ENCODE results near the gene AMIGO1. TPM values are rescaled to one million over a fixed set of nuclear protein-coding genes. Genes with fewer than 3 reads are reported as not detected.

Gene AMIGO1
- total RNA-seq, 2 experiments from 2014 or later: 1.8 to 2.0 TPM

DNA sequence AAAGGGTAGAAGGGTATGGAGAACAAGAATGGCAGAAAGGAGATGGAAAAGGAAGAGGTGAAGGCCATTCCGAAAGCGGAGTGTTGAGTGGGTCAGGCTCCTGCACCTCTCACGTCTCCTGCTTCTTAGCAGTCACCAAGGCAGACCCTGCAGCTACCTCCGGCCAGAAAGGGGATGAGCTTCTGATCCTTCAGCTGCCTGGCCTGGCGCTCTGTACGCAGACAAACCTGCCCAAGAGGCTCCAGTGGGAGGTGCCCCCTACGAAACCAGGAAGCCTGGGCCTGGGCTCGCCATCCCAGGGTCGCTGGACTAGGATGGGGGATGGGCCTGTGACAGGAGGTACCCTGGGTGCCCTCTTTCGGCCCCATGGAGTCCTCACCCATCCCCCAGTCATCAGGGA is 33.1 kb upstream of the AMIGO1 start:
- intact Hi-C loops (cut with DNase I, micrococcal nuclease): no loop called here
- Mint-ChIP-seq H3K36me3 (ENCODE audit: low read depth) (no peaks in the 10 kb centered on the region), H3K27ac (no peak overlapping the region), H3K9me3 (ENCODE audit: low read depth) (no peaks in the 10 kb centered on the region), H3K27me3 (no peaks in the 10 kb centered on the region), H3K4me3 (no peak overlapping the region), H3K4me1 (peaks cover 16% of the 10 kb centered on the region)
- ChIA-PET POLR2A (no interaction called here), CTCF (interaction anchor here (0.8 to 21.9 kb wide), 4 partner anchors 10 to 337 kb away, joined by 4 to 864 read pairs (median 108); partner anchors contain the start of genes AMIGO1 and CYB561D1)
- ATAC-seq: no peak
- no peak for DNase-seq

DNA sequence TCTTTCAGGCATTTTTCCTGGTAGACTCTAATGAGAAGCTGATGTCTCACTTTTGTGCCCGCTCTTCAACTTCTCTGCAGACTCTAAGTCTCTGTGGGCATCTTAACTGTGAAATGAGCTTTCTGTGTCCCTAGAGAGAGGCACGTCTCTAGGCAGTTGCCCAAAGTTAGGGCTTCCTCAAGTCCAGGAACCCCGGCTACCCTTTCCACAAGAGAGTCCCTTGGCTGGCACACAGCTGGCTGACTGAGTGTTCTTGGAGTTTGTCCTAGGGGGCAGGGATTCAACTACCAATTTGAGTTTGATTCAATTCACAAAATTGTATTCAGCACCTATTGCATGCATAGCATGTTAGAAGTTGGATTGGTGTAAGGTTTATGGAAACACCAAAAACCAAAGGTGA is 31.6 kb upstream of the AMIGO1 start:
- no peak overlapping the region for H3K4me3 Mint-ChIP-seq
- DNase-seq: no peak
- H3K36me3 Mint-ChIP-seq (ENCODE audit: low read depth): no peaks in the 10 kb centered on the region
- peaks cover under 1% of the 10 kb centered on the region for H3K4me1 Mint-ChIP-seq
- POLR2A ChIA-PET: no interaction called here
- ATAC-seq: no peak
- intact Hi-C loops (cut with DNase I, micrococcal nuclease): no loop called here
- no peaks in the 10 kb centered on the region for H3K9me3 Mint-ChIP-seq (ENCODE audit: low read depth)
- CTCF ChIA-PET: interaction anchor here (0.6 to 21.9 kb wide), 8 partner anchors 9 to 443 kb away, joined by 3 to 864 read pairs (median 3); partner anchors contain the start of genes AHCYL1, AMIGO1 and CYB561D1
- H3K27ac Mint-ChIP-seq: no peak overlapping the region
- no peaks in the 10 kb centered on the region for H3K27me3 Mint-ChIP-seq

DNA sequence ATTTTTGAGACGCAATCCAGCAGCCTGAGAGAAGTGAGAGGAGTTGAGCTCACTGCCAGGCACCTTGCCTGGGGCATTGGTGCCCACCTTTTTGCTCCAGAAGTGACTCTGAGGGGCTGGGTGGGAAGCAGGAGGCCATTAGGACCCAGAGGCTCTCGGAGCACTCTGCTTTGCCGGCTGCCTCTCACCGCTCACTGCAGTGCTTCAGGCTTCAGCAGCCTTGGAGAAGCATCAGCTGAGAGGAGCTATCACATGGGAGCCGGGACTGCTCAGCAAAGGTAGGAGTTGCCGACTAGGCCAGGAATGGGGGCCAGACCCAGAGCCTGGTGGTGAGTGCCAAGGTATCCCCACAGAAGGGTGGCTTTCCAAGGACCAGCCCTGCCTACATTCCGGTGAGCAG is 30.1 kb upstream of the AMIGO1 start, which contains the start of gene GPR61:
Gene GPR61, plus strand, starts transcription at position 197 of the 400 bp plus-strand sequence. CDS start 3,151 bp downstream, outside the sequence.
- H3K27me3 Mint-ChIP-seq: no peaks in the 10 kb centered on the region
- no peaks in the 10 kb centered on the region for H3K9me3 Mint-ChIP-seq (ENCODE audit: low read depth)
- POLR2A ChIA-PET: no interaction called here
- intact Hi-C loops (cut with DNase I, micrococcal nuclease): no loop called here
- H3K27ac Mint-ChIP-seq: no peak within 1 kb of the TSS
- H3K4me1 Mint-ChIP-seq: no peaks in the 10 kb centered on the region
- DNase-seq (no peak), ATAC-seq (no peak)
- H3K36me3 Mint-ChIP-seq (ENCODE audit: low read depth): no peaks in the 10 kb centered on the region
- no peak within 1 kb of the TSS for H3K4me3 Mint-ChIP-seq
- CTCF ChIA-PET: interaction anchor here (0.6 to 21.9 kb wide), 7 partner anchors 7 to 237 kb away, joined by 3 to 864 read pairs (median 3); partner anchors contain the start of genes AMIGO1 and CYB561D1

DNA sequence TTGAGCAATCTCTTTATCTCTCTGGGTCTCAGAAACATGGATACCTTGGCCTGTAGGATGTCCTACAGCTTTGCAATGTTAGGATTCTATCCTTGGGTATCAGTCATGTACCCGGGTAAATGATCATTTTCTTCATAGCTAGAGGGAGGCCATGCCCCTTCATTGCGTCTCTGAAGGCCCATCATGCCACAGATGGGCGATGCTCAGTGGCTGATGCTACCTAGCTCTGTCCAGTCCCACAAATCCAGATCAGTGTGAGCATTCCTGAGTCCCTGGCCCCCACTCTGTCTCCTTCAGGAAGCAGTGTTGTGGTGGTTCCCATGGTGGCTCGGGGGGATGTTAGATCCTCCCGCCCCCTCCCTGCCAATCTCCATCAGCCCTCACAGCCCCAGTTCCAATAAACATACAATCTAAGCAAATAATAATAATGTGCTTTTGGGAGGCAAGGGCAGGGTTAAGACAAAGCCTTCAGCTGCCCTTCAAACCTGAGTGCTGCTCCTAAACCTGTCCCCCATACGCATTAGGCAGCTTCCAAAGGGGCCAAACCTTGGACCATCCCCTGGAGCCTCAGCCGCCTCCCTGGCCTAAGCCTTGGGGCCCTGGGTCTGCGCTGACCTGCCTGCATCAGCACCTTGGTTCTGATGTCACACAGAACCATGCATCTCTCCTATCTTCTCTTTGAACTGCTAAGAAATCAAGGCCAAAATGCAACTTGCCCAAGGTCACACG is 29.5 kb upstream of the AMIGO1 start:
- Mint-ChIP-seq H3K9me3 (ENCODE audit: low read depth) (no peaks in the 10 kb centered on the region), H3K4me3 (no peak overlapping the region), H3K4me1 (no peaks in the 10 kb centered on the region), H3K27me3 (no peaks in the 10 kb centered on the region), H3K27ac (no peak overlapping the region), H3K36me3 (ENCODE audit: low read depth) (no peaks in the 10 kb centered on the region)
- ChIA-PET POLR2A (no interaction called here), CTCF (interaction anchor here (0.7 to 21.9 kb wide), 9 partner anchors 7 to 149 kb away, joined by 3 to 864 read pairs (median 3); partner anchors contain the start of genes AMIGO1, ATXN7L2, CYB561D1 and GNAI3)
- ATAC-seq (no peak), DNase-seq (no peak)
- intact Hi-C loops (cut with DNase I, micrococcal nuclease): no loop called here

DNA sequence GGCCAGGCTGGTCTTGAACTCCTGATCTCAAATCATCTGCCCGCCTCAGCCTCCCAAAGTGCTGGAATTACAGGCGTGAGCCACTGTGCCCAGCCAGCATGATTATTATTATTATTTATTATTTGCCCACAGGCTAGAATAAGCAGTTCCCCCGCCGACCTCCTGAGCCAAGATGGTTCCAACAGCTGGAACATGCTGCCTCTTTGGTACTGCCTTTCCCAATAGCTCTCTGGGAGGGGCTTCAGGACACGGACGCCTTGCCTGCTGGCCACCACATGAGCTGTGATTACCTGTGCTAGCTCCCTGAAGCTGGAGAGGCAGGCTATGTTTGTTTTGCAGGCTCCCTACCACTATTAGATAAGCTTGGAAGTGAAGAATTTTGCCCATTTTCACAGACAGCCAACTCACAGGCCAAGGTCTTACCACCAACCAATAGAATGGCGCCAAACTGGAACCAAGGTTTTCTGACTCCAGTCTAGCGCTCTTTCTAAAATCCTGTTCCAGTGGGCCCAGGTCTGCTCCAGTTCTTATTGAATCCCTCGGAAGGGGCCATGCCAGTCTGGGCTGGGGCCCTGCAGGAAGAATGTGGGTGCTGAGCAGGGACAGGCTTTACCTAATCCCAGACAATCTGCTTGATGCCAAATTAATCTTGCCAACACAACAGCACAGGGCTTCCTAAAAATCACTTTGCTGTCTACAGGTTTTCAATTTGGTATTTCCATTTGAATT is 28.1 kb upstream of the AMIGO1 start:
- ATAC-seq: no peak
- Mint-ChIP-seq H3K4me3 (no peak overlapping the region), H3K27ac (no peak overlapping the region), H3K27me3 (no peaks in the 10 kb centered on the region), H3K36me3 (ENCODE audit: low read depth) (no peaks in the 10 kb centered on the region), H3K4me1 (peaks cover 2% of the 10 kb centered on the region), H3K9me3 (ENCODE audit: low read depth) (no peaks in the 10 kb centered on the region)
- intact Hi-C loops (cut with DNase I, micrococcal nuclease): no loop called here
- POLR2A ChIA-PET: interaction anchor here (0.7 kb wide), 1 partner anchor 112 kb away, joined by 3 read pairs; no protein-coding TSS in a partner anchor
- DNase-seq: no peak
- CTCF ChIA-PET: interaction anchor here (0.8 to 21.9 kb wide), 6 partner anchors 8 to 139 kb away, joined by 3 to 864 read pairs (median 4); partner anchors contain the start of genes AMIGO1, ATXN7L2 and CYB561D1

DNA sequence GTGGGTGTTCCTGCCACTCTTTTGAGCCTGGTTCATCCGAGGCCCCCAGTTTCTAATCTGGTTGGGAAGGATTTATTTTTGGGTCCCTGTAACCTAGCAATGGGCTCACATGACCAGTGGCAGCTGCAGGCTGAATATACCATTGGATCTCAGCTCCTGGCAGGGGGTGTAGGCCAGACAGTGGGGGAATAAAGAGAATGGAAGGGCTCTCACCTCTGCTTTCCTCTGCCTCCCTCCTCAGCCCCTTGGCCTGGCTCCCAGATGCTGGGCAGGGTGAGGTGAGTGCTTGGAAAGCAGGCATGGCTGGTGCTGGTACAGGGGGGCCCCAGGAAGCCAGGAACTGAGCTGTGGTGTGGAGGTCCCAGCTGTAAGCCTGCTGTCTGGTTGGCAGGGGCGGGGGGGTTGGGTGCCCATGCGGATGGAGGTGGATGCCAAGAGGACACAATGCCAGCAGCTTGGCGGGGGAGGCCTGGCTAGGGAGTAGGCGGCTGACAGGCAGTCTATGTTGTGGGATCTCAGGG is 26.5 kb upstream of the AMIGO1 start:
- DNase-seq (no peak), ATAC-seq (no peak)
- H3K4me3 Mint-ChIP-seq: no peak overlapping the region
- intact Hi-C loops (cut with DNase I, micrococcal nuclease): no loop called here
- peaks cover 18% of the 10 kb centered on the region for H3K4me1 Mint-ChIP-seq
- no peaks in the 10 kb centered on the region for H3K27me3 Mint-ChIP-seq
- POLR2A ChIA-PET: no interaction called here
- CTCF ChIA-PET: interaction anchor here (0.6 to 21.9 kb wide), 4 partner anchors 10 to 72 kb away, joined by 3 to 864 read pairs (median 9); partner anchors contain the start of genes AMIGO1 and CYB561D1
- no peak overlapping the region for H3K27ac Mint-ChIP-seq
- no peaks in the 10 kb centered on the region for H3K9me3 Mint-ChIP-seq (ENCODE audit: low read depth)
- H3K36me3 Mint-ChIP-seq (ENCODE audit: low read depth): no peaks in the 10 kb centered on the region

DNA sequence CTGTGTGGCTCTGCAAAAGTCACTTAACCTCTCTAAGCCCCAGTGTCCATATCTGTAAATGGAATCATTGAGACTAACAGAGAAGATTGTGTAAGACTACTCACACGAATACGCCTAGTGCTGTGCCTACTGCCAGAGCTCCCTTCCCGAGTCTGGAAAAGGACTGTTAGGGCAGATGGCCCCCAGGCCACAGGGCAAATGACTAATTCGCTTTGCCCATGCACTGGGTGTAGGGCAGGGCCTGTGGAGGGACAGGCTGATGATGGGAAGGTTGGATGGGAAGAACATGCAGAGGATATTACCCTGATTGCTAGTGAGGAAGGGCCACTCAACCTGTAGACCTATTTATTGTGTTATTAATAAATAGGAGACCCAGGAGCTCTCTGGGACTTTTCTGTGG is 26.0 kb upstream of the AMIGO1 start:
- POLR2A ChIA-PET: interaction anchor here (0.8 kb wide), 1 partner anchor 39 kb away, joined by 3 read pairs; no protein-coding TSS in a partner anchor
- H3K27me3 Mint-ChIP-seq: no peaks in the 10 kb centered on the region
- intact Hi-C loops (cut with DNase I, micrococcal nuclease): no loop called here
- CTCF ChIA-PET: interaction anchor here (0.8 to 21.9 kb wide), 5 partner anchors 10 to 105 kb away, joined by 4 to 864 read pairs (median 15); partner anchors contain the start of genes AMIGO1, CYB561D1 and GNAI3
- DNase-seq (no peak), ATAC-seq (no peak)
- no peak overlapping the region for H3K27ac Mint-ChIP-seq
- peaks cover 22% of the 10 kb centered on the region for H3K4me1 Mint-ChIP-seq
- H3K4me3 Mint-ChIP-seq: no peak overlapping the region
- no peaks in the 10 kb centered on the region for H3K36me3 Mint-ChIP-seq (ENCODE audit: low read depth)
- H3K9me3 Mint-ChIP-seq (ENCODE audit: low read depth): no peaks in the 10 kb centered on the region

DNA sequence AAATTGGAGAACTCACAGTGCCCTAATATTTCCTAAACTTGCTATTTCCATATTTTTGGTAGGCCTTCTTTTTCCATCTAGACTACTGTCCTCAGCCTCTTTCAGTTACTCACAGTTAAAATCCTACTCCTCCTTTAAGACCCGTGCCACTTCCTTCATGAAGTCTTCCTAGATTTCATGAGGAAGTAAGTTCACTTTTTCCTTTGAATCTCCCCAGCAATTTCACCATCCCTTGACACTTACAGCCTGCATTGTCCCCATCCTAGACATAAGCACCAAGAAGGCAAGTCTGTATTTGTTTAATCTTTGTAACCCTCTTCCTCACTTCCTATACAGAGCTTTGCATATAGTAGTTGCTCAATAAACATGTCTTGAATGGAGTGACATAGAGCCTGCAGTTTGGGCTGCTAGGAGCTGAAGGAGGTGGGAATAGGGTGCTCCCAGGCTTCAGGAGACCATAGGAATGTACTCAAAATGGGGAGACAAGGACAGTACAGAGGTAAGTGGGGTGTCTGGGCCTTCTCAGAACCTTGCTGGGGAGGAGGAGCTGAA is 24.9 kb upstream of the AMIGO1 start:
- ATAC-seq (no peak), DNase-seq (no peak)
- no peaks in the 10 kb centered on the region for H3K27me3 Mint-ChIP-seq
- CTCF ChIA-PET: interaction anchor here (0.6 to 21.9 kb wide), 11 partner anchors 11 to 257 kb away, joined by 3 to 864 read pairs (median 5); partner anchors contain the start of genes AMIGO1, CYB561D1 and GNAI3
- POLR2A ChIA-PET: interaction anchor here (0.8 kb wide), 1 partner anchor 38 kb away, joined by 3 read pairs; no protein-coding TSS in a partner anchor
- intact Hi-C loops (cut with DNase I, micrococcal nuclease): no loop called here
- no peaks in the 10 kb centered on the region for H3K9me3 Mint-ChIP-seq (ENCODE audit: low read depth)
- H3K27ac Mint-ChIP-seq: no peak overlapping the region
- no peaks in the 10 kb centered on the region for H3K36me3 Mint-ChIP-seq (ENCODE audit: low read depth)
- H3K4me1 Mint-ChIP-seq: peaks cover 22% of the 10 kb centered on the region
- H3K4me3 Mint-ChIP-seq: no peak overlapping the region

DNA sequence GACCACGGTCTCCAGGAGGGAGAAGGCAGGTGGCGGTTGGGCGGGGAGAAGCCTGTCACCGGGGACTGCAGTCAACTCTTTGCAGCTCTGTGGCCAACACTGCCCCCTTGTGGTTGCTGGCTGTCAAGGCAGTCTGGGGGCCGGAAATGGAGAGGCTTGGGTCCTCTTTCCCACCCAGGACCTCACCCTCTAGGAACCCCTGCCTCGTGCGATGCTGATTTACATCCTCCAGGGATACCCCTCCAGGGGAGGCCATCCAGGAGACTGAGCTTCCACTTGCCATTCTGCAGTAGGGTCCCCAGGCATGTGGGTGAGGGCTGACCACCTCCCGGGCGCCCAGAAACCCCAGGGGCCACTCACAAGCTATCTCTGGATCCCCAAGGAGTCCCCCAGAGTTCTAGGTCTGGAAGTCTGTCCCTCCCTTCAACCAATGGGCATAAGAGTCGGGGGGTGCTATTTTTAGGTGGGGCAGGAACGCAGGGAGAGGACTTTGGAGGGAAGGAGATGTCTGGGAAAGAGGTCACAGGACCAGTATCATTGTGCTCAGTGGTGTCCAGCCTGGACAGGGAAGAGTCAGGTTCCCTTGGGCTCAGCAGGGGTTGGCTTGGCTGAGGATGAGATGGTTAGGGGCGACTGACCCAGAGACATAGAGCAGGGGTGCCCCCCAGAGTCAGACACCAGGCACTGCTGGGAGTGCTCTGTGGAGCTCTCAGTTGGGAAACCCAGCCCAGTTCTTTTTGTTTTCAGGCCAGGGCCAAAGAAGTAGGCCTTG is 23.0 kb upstream of the AMIGO1 start:
- Mint-ChIP-seq H3K4me1 (peaks cover 22% of the 10 kb centered on the region), H3K27me3 (no peaks in the 10 kb centered on the region), H3K36me3 (ENCODE audit: low read depth) (no peaks in the 10 kb centered on the region), H3K4me3 (peak overlapping the region; percentile 15), H3K27ac (peak overlapping the region; percentile 71), H3K9me3 (ENCODE audit: low read depth) (no peaks in the 10 kb centered on the region)
- intact Hi-C loops (cut with DNase I, micrococcal nuclease): loop anchor here (1.0 to 2.0 kb wide), 13 partner anchors 34 to 490 kb away; partner anchors contain the start of genes CYB561D1 (in 2 of the 2), PSMA5 (in 2 of the 2), PSRC1 (in 1 of the 2) and WDR47 (in 1 of the 2)
- ChIA-PET CTCF (interaction anchor here (0.6 to 21.9 kb wide), 59 partner anchors 9 to 710 kb away, joined by 3 to 864 read pairs (median 4); partner anchors contain the start of genes AHCYL1, AMIGO1, ATXN7L2 and CLCC1), POLR2A (interaction anchor here (0.6 to 1.6 kb wide), 7 partner anchors 16 to 864 kb away, joined by 3 to 11 read pairs (median 3); partner anchors contain the start of genes CYB561D1, GNAI3 and PSMA5)
- DNase-seq (peak; percentile 95), ATAC-seq (peak; percentile 90)
